ENCODE measurements around the gene CYB561D1.

GRCh38 chr1:109481646-109482045 is 12.2 kb upstream of the CYB561D1 start:
- TF ChIP-seq CTCF (IDR thresholded peaks at IDR 0.05): no peak
- TF ChIP-seq EP300 (IDR thresholded peaks at IDR 0.05): no peak
- TF ChIP-seq POLR2A (IDR thresholded peaks at IDR 0.05): no peak
